ENCODE measurements around the gene PCP4L1.

PCP4L1 gene

DNA sequence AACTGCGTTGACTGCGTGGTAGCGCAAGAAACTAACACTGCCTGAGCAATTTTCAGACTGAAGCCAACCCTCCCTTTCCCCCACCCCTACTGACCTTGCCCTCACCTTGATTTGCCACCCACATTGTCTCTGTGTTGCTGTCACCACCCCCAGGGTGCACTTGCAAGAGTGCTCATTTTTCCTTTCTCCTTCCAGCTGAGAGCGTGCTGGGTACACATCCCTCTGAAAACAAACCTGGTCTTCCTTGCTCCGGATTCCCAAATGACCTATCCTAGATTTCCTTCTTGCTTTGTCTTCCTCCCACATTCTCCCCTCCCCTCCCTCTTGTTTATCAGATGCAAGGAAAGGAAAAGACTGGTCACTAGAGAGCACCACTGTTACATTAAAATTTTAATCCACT is 27.0 kb downstream of the PCP4L1 start:
- Histone ChIP-seq H3K36me3 (ENCODE audit: control insufficient read depth, insufficient read depth, low read length) (no peaks in the 10 kb centered on the region), H3K23ac (ENCODE audit: low read length) (no peak overlapping the region), H4K8ac (ENCODE audit: low read depth, low read length) (no peak overlapping the region), H3K79me1 (ENCODE audit: low read length) (no peaks in the 10 kb centered on the region), H3K9ac (ENCODE audit: low read length) (no peak overlapping the region), H2BK5ac (ENCODE audit: low read length) (no peak overlapping the region), H3K4me3 (ENCODE audit: low read length) (no peak overlapping the region), H2BK15ac (replicated peaks; ENCODE audit: low read depth) (no peak overlapping the region), H2AK5ac (ENCODE audit: low read length) (no peak overlapping the region), H3K56ac (ENCODE audit: low read length) (no peak overlapping the region), H3K27ac (ENCODE audit: low read depth, low read length) (no peak overlapping the region), H3K4me2 (ENCODE audit: low read length) (no peak overlapping the region), H3K4ac (ENCODE audit: low read depth, low read length) (no peak overlapping the region), H3K18ac (ENCODE audit: low read length) (no peak overlapping the region), H4K5ac (ENCODE audit: low read length) (no peak overlapping the region), H2BK120ac (ENCODE audit: low read depth, low read length) (no peak overlapping the region), H3K27me3 (ENCODE audit: insufficient read depth, low read length, poor library complexity) (no peaks in the 10 kb centered on the region), H3K4me1 (ENCODE audit: control insufficient read depth, low read depth, low read length) (no peaks in the 10 kb centered on the region), H3K79me2 (ENCODE audit: control insufficient read depth, insufficient read depth, low read length) (no peaks in the 10 kb centered on the region)
- WGBS (ENCODE audit: extremely low coverage, insufficient coverage, low lambda C conversion rate): no CpG with 5 or more reads among the region's 5 CpGs
- DNase-seq: no peak

DNA sequence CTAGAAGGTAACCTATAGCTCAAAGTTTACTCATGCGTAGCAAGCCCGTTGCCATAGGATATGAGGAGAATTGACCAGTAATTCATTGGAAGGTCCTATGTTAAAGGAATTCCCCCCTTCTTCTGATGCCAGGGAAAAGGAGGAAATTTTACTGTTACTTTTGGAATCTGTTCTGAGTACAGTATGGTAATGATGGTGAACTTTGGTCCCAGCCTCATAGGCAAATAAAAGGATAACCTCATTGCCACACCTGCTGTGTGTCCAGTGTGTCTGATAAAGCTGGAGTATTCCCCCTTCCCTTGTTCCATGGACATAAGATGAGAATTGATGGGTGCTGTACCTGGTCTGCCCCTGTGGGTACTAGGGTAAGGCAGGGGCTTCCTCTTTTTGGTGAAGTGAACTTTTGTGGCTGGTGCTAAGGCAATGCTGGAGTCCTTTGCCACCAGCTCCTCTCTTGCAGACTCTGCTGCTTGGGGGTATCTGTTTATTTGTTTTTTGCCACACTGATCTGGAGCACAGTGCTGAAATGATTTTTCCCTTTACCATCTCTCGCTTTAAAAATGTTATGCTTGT is 29.0 kb downstream of the PCP4L1 start:
- Histone ChIP-seq H3K23ac (ENCODE audit: low read length) (no peak overlapping the region), H3K4me3 (ENCODE audit: low read length) (no peak overlapping the region), H3K79me1 (ENCODE audit: low read length) (no peaks in the 10 kb centered on the region), H3K9ac (ENCODE audit: low read length) (no peak overlapping the region), H3K36me3 (ENCODE audit: control insufficient read depth, insufficient read depth, low read length) (no peaks in the 10 kb centered on the region), H3K27ac (ENCODE audit: low read depth, low read length) (no peak overlapping the region), H3K79me2 (ENCODE audit: control insufficient read depth, insufficient read depth, low read length) (no peaks in the 10 kb centered on the region), H3K4me2 (ENCODE audit: low read length) (no peak overlapping the region), H3K27me3 (ENCODE audit: insufficient read depth, low read length, poor library complexity) (no peaks in the 10 kb centered on the region), H2BK15ac (replicated peaks; ENCODE audit: low read depth) (no peak overlapping the region), H2AK5ac (ENCODE audit: low read length) (no peak overlapping the region), H2BK120ac (ENCODE audit: low read depth, low read length) (no peak overlapping the region), H3K4me1 (ENCODE audit: control insufficient read depth, low read depth, low read length) (no peaks in the 10 kb centered on the region), H3K4ac (ENCODE audit: low read depth, low read length) (no peak overlapping the region), H4K5ac (ENCODE audit: low read length) (no peak overlapping the region), H3K56ac (ENCODE audit: low read length) (no peak overlapping the region), H4K8ac (ENCODE audit: low read depth, low read length) (no peak overlapping the region), H3K18ac (ENCODE audit: low read length) (no peak overlapping the region), H2BK5ac (ENCODE audit: low read length) (no peak overlapping the region)
- no CpG with 5 or more reads among the region's 3 CpGs for WGBS (ENCODE audit: extremely low coverage, insufficient coverage, low lambda C conversion rate)
- DNase-seq: no peak

DNA sequence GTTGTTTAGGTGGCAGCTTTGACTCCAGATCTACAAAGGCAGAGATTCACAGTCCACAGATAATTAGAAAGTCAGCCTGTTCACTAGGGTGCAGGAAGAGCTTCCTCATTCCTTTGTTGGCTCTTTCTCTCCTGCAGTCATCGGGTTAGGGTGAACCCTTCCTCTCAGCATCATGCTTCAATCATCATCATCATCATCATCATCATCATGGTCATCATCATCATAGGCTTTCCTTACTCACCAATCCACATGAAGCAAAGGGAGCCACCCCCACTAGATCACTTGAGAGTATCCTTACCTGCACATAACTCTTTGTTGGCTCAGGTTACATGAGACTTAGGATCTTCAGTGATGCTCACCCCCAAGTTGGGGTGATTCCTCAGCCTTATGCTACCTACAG is 32.2 kb downstream of the PCP4L1 start:
- no peak overlapping the region for H2BK5ac ChIP-seq (ENCODE audit: low read length)
- no peak overlapping the region for H4K5ac ChIP-seq (ENCODE audit: low read length)
- H3K4me3 ChIP-seq (ENCODE audit: low read length): no peak overlapping the region
- no CpG with 5 or more reads among the region's 1 CpG for WGBS (ENCODE audit: extremely low coverage, insufficient coverage, low lambda C conversion rate)
- H3K27me3 ChIP-seq (ENCODE audit: insufficient read depth, low read length, poor library complexity): no peaks in the 10 kb centered on the region
- no peaks in the 10 kb centered on the region for H3K79me2 ChIP-seq (ENCODE audit: control insufficient read depth, insufficient read depth, low read length)
- no peaks in the 10 kb centered on the region for H3K79me1 ChIP-seq (ENCODE audit: low read length)
- no peak overlapping the region for H3K4me2 ChIP-seq (ENCODE audit: low read length)
- H3K56ac ChIP-seq (ENCODE audit: low read length): no peak overlapping the region
- no peak overlapping the region for H4K8ac ChIP-seq (ENCODE audit: low read depth, low read length)
- no peak for DNase-seq
- no peak overlapping the region for H3K9ac ChIP-seq (ENCODE audit: low read length)
- H3K23ac ChIP-seq (ENCODE audit: low read length): no peak overlapping the region
- H3K27ac ChIP-seq (ENCODE audit: low read depth, low read length): no peak overlapping the region
- no peak overlapping the region for H2AK5ac ChIP-seq (ENCODE audit: low read length)
- H3K4ac ChIP-seq (ENCODE audit: low read depth, low read length): no peak overlapping the region
- H3K4me1 ChIP-seq (ENCODE audit: control insufficient read depth, low read depth, low read length): no peaks in the 10 kb centered on the region
- no peaks in the 10 kb centered on the region for H3K36me3 ChIP-seq (ENCODE audit: control insufficient read depth, insufficient read depth, low read length)
- no peak overlapping the region for H2BK15ac ChIP-seq (replicated peaks; ENCODE audit: low read depth)
- no peak overlapping the region for H2BK120ac ChIP-seq (ENCODE audit: low read depth, low read length)
- no peak overlapping the region for H3K18ac ChIP-seq (ENCODE audit: low read length)

DNA sequence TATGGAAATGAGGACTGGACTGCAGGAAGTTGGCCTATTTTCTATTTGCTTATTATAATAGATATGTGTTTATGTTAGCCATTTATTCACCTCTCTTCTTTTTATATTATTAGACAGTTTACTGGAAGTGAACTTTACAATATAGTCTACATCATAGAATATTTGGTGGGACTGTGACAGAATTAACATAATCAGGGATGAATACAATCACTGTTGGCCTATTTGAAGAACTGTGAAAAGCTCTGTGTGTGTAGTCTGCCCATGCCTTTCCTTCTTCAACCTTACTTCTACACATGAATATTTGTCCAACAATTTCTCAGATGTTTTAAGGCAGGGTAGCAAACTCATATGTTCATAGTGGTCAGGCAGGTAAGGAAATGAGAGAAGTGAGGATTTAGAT is 38.9 kb downstream of the PCP4L1 start:
- no peak overlapping the region for H2BK15ac ChIP-seq (replicated peaks; ENCODE audit: low read depth)

DNA sequence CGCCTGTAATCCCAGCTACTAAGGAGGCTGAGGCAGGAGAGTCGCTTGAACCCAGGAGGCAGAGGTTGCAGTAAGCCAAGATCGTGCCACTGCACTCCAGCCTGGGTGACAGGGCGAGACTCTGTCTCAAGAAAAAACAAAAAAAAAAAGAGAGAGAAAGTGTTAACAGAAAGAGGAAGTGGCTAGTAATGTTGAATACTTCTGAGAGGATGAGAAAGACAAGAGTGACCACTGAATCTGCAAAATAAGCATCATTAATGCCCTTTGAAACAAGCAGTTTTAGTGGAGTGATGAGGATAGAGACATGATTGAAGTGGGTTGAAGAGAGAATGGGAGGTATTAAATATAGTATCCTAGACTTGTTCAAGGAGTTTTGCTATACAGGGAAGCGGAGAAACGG is 39.6 kb downstream of the PCP4L1 start:
- no peak overlapping the region for H3K18ac ChIP-seq (ENCODE audit: low read length)
- no peaks in the 10 kb centered on the region for H3K79me1 ChIP-seq (ENCODE audit: low read length)
- no peak overlapping the region for H4K5ac ChIP-seq (ENCODE audit: low read length)
- no peak overlapping the region for H3K4me3 ChIP-seq (ENCODE audit: low read length)
- no peak overlapping the region for H3K56ac ChIP-seq (ENCODE audit: low read length)
- H3K9ac ChIP-seq (ENCODE audit: low read length): no peak overlapping the region
- no peaks in the 10 kb centered on the region for H3K4me1 ChIP-seq (ENCODE audit: control insufficient read depth, low read depth, low read length)
- H2AK5ac ChIP-seq (ENCODE audit: low read length): no peak overlapping the region
- H3K27me3 ChIP-seq (ENCODE audit: insufficient read depth, low read length, poor library complexity): no peaks in the 10 kb centered on the region
- no peak for DNase-seq
- no peak overlapping the region for H2BK15ac ChIP-seq (replicated peaks; ENCODE audit: low read depth)
- H2BK5ac ChIP-seq (ENCODE audit: low read length): no peak overlapping the region
- no peak overlapping the region for H4K8ac ChIP-seq (ENCODE audit: low read depth, low read length)
- no peak overlapping the region for H3K27ac ChIP-seq (ENCODE audit: low read depth, low read length)
- 100% methylated on average over 2 of the region's 6 CpGs for WGBS (ENCODE audit: extremely low coverage, insufficient coverage, low lambda C conversion rate)
- no peaks in the 10 kb centered on the region for H3K79me2 ChIP-seq (ENCODE audit: control insufficient read depth, insufficient read depth, low read length)
- no peak overlapping the region for H3K4me2 ChIP-seq (ENCODE audit: low read length)
- no peak overlapping the region for H3K23ac ChIP-seq (ENCODE audit: low read length)
- H2BK120ac ChIP-seq (ENCODE audit: low read depth, low read length): no peak overlapping the region
- no peak overlapping the region for H3K4ac ChIP-seq (ENCODE audit: low read depth, low read length)
- H3K36me3 ChIP-seq (ENCODE audit: control insufficient read depth, insufficient read depth, low read length): no peaks in the 10 kb centered on the region

More for the DNA sequence above, 38.9 kb downstream of the PCP4L1 start:
- no peak overlapping the region for H3K18ac ChIP-seq (ENCODE audit: low read length)
- no peaks in the 10 kb centered on the region for H3K79me2 ChIP-seq (ENCODE audit: control insufficient read depth, insufficient read depth, low read length)
- no peak overlapping the region for H3K9ac ChIP-seq (ENCODE audit: low read length)
- H3K79me1 ChIP-seq (ENCODE audit: low read length): no peaks in the 10 kb centered on the region
- H2BK120ac ChIP-seq (ENCODE audit: low read depth, low read length): no peak overlapping the region
- H3K4me3 ChIP-seq (ENCODE audit: low read length): no peak overlapping the region
- H3K23ac ChIP-seq (ENCODE audit: low read length): no peak overlapping the region
- H3K56ac ChIP-seq (ENCODE audit: low read length): no peak overlapping the region
- H3K4me2 ChIP-seq (ENCODE audit: low read length): no peak overlapping the region
- H3K4me1 ChIP-seq (ENCODE audit: control insufficient read depth, low read depth, low read length): no peaks in the 10 kb centered on the region
- H2AK5ac ChIP-seq (ENCODE audit: low read length): no peak overlapping the region
- no peak overlapping the region for H3K27ac ChIP-seq (ENCODE audit: low read depth, low read length)
- DNase-seq: no peak
- H3K4ac ChIP-seq (ENCODE audit: low read depth, low read length): no peak overlapping the region
- no peak overlapping the region for H4K8ac ChIP-seq (ENCODE audit: low read depth, low read length)
- H4K5ac ChIP-seq (ENCODE audit: low read length): no peak overlapping the region
- no peaks in the 10 kb centered on the region for H3K27me3 ChIP-seq (ENCODE audit: insufficient read depth, low read length, poor library complexity)
- H3K36me3 ChIP-seq (ENCODE audit: control insufficient read depth, insufficient read depth, low read length): no peaks in the 10 kb centered on the region
- no peak overlapping the region for H2BK5ac ChIP-seq (ENCODE audit: low read length)

DNA sequence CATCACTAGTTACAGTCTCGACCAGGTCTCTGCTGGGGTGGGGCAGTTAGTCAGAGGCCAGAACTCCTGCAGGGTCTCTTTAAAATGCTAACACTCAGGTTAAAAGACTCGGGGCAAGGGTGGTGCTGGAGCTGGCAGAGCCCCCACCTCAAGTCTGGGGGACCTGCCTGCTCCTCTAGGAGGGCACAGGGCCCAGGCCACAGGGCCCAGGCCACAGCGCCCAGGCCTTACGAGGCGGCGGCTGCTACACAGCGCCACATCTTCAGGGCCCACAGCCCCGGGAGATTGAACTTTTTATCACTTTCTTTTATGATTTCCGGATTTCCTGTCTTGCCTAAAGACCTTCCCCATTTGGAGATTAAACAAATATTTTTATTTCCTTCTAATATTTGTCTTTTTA is 40.8 kb downstream of the PCP4L1 start:
- no peak overlapping the region for H3K4me2 ChIP-seq (ENCODE audit: low read length)
- H3K4me1 ChIP-seq (ENCODE audit: control insufficient read depth, low read depth, low read length): no peaks in the 10 kb centered on the region
- H2BK5ac ChIP-seq (ENCODE audit: low read length): no peak overlapping the region
- H3K79me2 ChIP-seq (ENCODE audit: control insufficient read depth, insufficient read depth, low read length): no peaks in the 10 kb centered on the region
- no peaks in the 10 kb centered on the region for H3K79me1 ChIP-seq (ENCODE audit: low read length)
- H2BK120ac ChIP-seq (ENCODE audit: low read depth, low read length): no peak overlapping the region
- no peaks in the 10 kb centered on the region for H3K36me3 ChIP-seq (ENCODE audit: control insufficient read depth, insufficient read depth, low read length)
- H3K23ac ChIP-seq (ENCODE audit: low read length): no peak overlapping the region
- no CpG with 5 or more reads among the region's 9 CpGs for WGBS (ENCODE audit: extremely low coverage, insufficient coverage, low lambda C conversion rate)
- H2BK15ac ChIP-seq (replicated peaks; ENCODE audit: low read depth): no peak overlapping the region
- H3K4ac ChIP-seq (ENCODE audit: low read depth, low read length): no peak overlapping the region
- H3K9ac ChIP-seq (ENCODE audit: low read length): no peak overlapping the region
- DNase-seq: no peak
- no peaks in the 10 kb centered on the region for H3K27me3 ChIP-seq (ENCODE audit: insufficient read depth, low read length, poor library complexity)
- no peak overlapping the region for H4K5ac ChIP-seq (ENCODE audit: low read length)
- H4K8ac ChIP-seq (ENCODE audit: low read depth, low read length): no peak overlapping the region
- H3K4me3 ChIP-seq (ENCODE audit: low read length): no peak overlapping the region
- H3K18ac ChIP-seq (ENCODE audit: low read length): no peak overlapping the region
- H2AK5ac ChIP-seq (ENCODE audit: low read length): no peak overlapping the region
- H3K27ac ChIP-seq (ENCODE audit: low read depth, low read length): no peak overlapping the region
- no peak overlapping the region for H3K56ac ChIP-seq (ENCODE audit: low read length)

Data from mesendoderm (in vitro differentiated cells).